CD4-positive, CD25-positive, alpha-beta regulatory T cell (primary cell): Measurements from ENCODE around the gene MOBP. TPM values are rescaled to one million over a fixed set of nuclear protein-coding genes. Genes with fewer than 3 reads are reported as not detected.

Experiments
- ATAC-seq, 2 donors: fragments of 150-1000 bp; cut with Tn5 transposase; one replicate each; pipeline ENCODE4 v1.10.0; 2021; ENCODE audit warnings: low read depth in 2 of 2, moderate number of reproducible peaks in 2 of 2, moderate library complexity in 1 of 2
- DNase-seq, 3 donors: peaks; one replicate each; pipeline versions ENCODE4 v3.0.0 to v3.0.0-alpha.2; 2012 to 2022; ENCODE audit warnings: mixed read lengths in 1 of 3
- H3K27ac ChIP-seq: one replicate; pipeline ENCODE4 v1.7.0; 2013; ENCODE audit warnings: mild to moderate bottlenecking, low read length; ENCODE audit not compliant: insufficient read depth, poor library complexity, severe bottlenecking
- H3K27me3 ChIP-seq: one replicate; pipeline ENCODE4 v1.7.0; 2013; ENCODE audit warnings: low read length; ENCODE audit not compliant: control insufficient read depth, insufficient read depth
- H3K36me3 ChIP-seq: one replicate; pipeline ENCODE4 v1.7.0; 2013; ENCODE audit warnings: mild to moderate bottlenecking, low read length, moderate library complexity; ENCODE audit not compliant: control insufficient read depth, insufficient read depth
- H3K4me1 ChIP-seq: 2 replicates; pipeline ENCODE4 v1.7.0; 2013; ENCODE audit warnings: mild to moderate bottlenecking, low read length; ENCODE audit not compliant: insufficient read depth, control insufficient read depth, poor library complexity, severe bottlenecking
- H3K4me3 ChIP-seq: one replicate; pipeline ENCODE4 v1.7.0; 2013; ENCODE audit warnings: low read depth, mild to moderate bottlenecking, low read length, moderate library complexity
- H3K9me3 ChIP-seq, 2 experiments: 1 replicate in 1 of 2; 2 replicates in 1 of 2; pipeline ENCODE4 v1.7.0; 2013; ENCODE audit warnings: low read length in 2 of 2, mild to moderate bottlenecking in 1 of 2, moderate library complexity in 1 of 2; ENCODE audit not compliant: control insufficient read depth in 2 of 2
- H3K27ac Mint-ChIP-seq, 3 donors: one replicate each; pipeline ENCODE4 v1.8.0; 2020 to 2022; ENCODE audit warnings: mild to moderate bottlenecking in 3 of 3, mixed read lengths in 3 of 3, moderate library complexity in 2 of 3
- H3K27me3 Mint-ChIP-seq: one replicate; pipeline ENCODE4 v1.8.0; 2022; ENCODE audit warnings: mild to moderate bottlenecking, mixed read lengths
- H3K36me3 Mint-ChIP-seq: one replicate; pipeline ENCODE4 v1.8.0; 2020; ENCODE audit warnings: mixed read lengths
- H3K4me1 Mint-ChIP-seq, 4 donors: one replicate each; pipeline ENCODE4 v1.8.0; 2020 to 2022; ENCODE audit warnings: mixed read lengths in 4 of 4, mild to moderate bottlenecking in 1 of 4
- H3K4me3 Mint-ChIP-seq, 4 donors: one replicate each; pipeline ENCODE4 v1.8.0; 2020 to 2022; ENCODE audit warnings: mild to moderate bottlenecking in 4 of 4, mixed read lengths in 4 of 4, moderate library complexity in 3 of 4
- H3K9me3 Mint-ChIP-seq, 7 donors: one replicate each; pipeline ENCODE4 v1.8.0; 2020 to 2022; ENCODE audit warnings: mixed read lengths in 7 of 7, mild to moderate bottlenecking in 3 of 7, moderate library complexity in 2 of 7
- polyA plus RNA-seq, 4 donors: library from polyadenylated mRNA; unstranded; fragments of 300-500 nt; fragmentation: Illumina TruSeq; gene quantifications; one replicate each; pipeline ENCODE4 v1.2.3, GENCODE V29; 2021
- total RNA-seq: library from RNA; stranded (reverse); gene quantifications from one replicate; pipeline ENCODE4 v1.2.3, GENCODE V29; 2022

Gene MOBP
- total and polyA plus RNA-seq, 5 donors from 2014 or later: not detected

DNA sequence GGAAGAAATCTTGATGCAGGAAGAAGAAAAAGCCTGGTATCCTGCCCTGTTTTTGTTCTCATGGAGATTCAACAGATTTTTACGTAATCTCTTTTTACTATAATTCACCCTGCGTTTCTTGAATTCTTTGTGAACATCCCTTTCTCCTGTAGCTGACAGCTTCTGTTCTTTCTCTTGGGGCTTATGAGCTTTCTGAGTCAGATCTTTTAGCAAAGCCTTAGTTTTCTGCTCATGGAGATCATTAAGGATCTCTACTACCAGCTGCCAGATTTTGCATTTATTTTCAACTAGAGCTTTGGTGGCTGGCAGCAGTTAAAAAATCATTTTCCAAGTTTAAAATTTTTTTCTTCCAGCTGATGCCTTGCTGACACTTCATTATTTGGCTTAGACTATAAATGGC is 51.6 kb downstream of the MOBP start:
- Histone ChIP-seq H3K4me3 (no peak overlapping the region), H3K27me3 (peaks cover 16% of the 10 kb centered on the region), H3K9me3 (peaks cover 5 to 7% of the 10 kb centered on the region in 2 experiments), H3K36me3 (no peaks in the 10 kb centered on the region), H3K4me1 (no peaks in the 10 kb centered on the region), H3K27ac (no peak overlapping the region)
- Mint-ChIP-seq H3K36me3 (no peaks in the 10 kb centered on the region), H3K27ac (no peak overlapping the region), H3K4me3 (no peak overlapping the region), H3K27me3 (peaks cover 18% of the 10 kb centered on the region), H3K9me3 (peaks cover 0 to 4% (median 0%) of the 10 kb centered on the region in 7 donors), H3K4me1 (no peaks in the 10 kb centered on the region)
- ATAC-seq (no peak), DNase-seq (no peak)

DNA sequence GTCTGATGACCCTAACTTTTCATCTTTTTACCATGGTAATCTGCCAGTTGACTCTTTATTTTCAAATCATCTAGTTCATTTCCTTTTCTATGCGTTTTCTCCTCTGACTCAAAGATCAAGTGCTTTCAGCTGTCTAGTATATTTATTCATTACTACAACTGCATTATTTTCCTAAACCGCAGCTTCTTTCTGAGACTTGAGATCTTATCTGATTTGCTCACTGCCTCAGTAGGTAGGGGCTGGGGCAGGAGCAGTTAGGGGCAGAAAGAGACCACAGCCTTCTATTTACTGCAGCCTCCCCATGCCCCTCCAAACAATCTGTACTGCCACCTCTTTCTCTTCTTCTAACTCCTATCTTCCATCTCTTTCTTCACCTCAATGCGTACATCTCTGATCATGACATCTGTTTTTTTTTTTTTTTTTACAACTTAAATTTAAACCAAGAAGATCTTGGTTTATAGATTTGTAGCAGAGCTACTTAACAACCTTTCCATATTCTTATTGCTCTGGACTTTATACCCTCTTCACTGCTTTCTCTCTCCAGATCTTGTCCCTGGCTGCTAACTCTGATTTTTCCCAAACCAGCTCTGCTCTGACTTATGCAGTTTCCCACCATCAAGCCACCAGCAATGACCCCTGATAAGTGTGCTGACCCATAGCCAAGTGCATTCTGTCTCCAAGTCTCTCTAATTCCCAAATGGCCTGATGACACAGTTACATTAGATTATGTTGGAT is 52.2 kb downstream of the MOBP start:
- Mint-ChIP-seq H3K4me3 (no peak overlapping the region), H3K9me3 (peaks cover 0 to 9% (median 3%) of the 10 kb centered on the region in 7 donors), H3K4me1 (no peaks in the 10 kb centered on the region), H3K27ac (no peak overlapping the region), H3K27me3 (peaks cover 18% of the 10 kb centered on the region), H3K36me3 (no peaks in the 10 kb centered on the region)
- Histone ChIP-seq H3K4me3 (no peak overlapping the region), H3K9me3 (peaks cover 10 to 11% of the 10 kb centered on the region in 2 experiments), H3K36me3 (no peaks in the 10 kb centered on the region), H3K4me1 (no peaks in the 10 kb centered on the region), H3K27ac (no peak overlapping the region), H3K27me3 (peaks cover 16% of the 10 kb centered on the region)
- no peak for ATAC-seq
- DNase-seq: no peak

DNA sequence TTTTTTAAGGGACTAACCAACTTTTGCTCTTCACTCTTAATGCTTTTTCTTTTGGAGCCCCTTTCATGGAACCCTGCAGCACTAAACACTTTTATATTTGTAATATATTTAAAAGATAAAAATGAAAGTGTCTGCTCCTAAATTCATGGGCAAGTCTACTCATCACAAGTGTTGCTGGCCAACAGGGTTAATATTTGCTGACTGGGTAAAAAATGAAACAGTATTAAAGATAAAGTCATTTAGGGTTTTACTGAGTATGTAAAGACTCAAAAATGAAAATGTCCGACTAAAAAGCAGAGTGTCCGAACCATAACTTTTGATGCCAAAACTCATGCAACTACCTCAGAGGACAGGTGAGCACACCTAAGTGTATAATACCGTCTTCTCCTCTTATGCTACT is 54.0 kb downstream of the MOBP start:
- Histone ChIP-seq H3K4me1 (no peaks in the 10 kb centered on the region), H3K36me3 (no peaks in the 10 kb centered on the region), H3K27ac (no peak overlapping the region), H3K4me3 (no peak overlapping the region), H3K9me3 (peaks cover 10 to 13% of the 10 kb centered on the region in 2 experiments), H3K27me3 (peaks cover 16% of the 10 kb centered on the region)
- ATAC-seq (no peak), DNase-seq (no peak)
- H3K27ac Mint-ChIP-seq: no peak overlapping the region
- peaks cover 23% of the 10 kb centered on the region for H3K27me3 Mint-ChIP-seq
- H3K36me3 Mint-ChIP-seq: no peaks in the 10 kb centered on the region
- no peak overlapping the region for H3K4me3 Mint-ChIP-seq
- no peaks in the 10 kb centered on the region for H3K4me1 Mint-ChIP-seq
- H3K9me3 Mint-ChIP-seq: peaks cover 0 to 16% (median 4%) of the 10 kb centered on the region in 7 donors

DNA sequence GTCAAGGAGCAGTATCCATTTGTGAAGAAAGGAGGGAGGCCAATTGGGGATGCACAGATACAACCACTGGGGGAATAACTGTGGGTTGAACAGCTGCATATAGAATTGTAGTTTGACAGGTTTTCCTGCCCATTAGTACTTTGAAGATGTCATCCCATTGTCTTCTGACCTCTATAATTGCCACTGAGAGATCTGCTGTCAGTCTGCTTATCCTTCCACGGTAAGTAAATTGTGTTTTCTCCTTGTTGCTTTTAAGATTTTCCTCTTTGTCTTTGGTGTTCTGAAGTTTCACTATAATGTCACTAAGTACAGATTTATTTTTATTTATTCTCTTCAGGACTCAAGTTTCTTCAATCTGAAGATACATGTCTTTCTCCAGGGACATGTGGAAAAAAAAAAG is 56.6 kb downstream of the MOBP start:
- H3K36me3 ChIP-seq: no peaks in the 10 kb centered on the region
- DNase-seq (no peak), ATAC-seq (no peak)
- Mint-ChIP-seq H3K27ac (peak overlapping the region in 1 of 3 donors; percentile 9), H3K36me3 (no peaks in the 10 kb centered on the region), H3K9me3 (peaks cover 0 to 16% (median 6%) of the 10 kb centered on the region in 7 donors), H3K4me3 (no peak overlapping the region), H3K4me1 (no peaks in the 10 kb centered on the region), H3K27me3 (peaks cover 16% of the 10 kb centered on the region)
- peaks cover 10 to 13% of the 10 kb centered on the region in 2 experiments for H3K9me3 ChIP-seq
- H3K27ac ChIP-seq: no peak overlapping the region
- no peak overlapping the region for H3K4me3 ChIP-seq
- no peaks in the 10 kb centered on the region for H3K4me1 ChIP-seq
- H3K27me3 ChIP-seq: peaks cover 7% of the 10 kb centered on the region

DNA sequence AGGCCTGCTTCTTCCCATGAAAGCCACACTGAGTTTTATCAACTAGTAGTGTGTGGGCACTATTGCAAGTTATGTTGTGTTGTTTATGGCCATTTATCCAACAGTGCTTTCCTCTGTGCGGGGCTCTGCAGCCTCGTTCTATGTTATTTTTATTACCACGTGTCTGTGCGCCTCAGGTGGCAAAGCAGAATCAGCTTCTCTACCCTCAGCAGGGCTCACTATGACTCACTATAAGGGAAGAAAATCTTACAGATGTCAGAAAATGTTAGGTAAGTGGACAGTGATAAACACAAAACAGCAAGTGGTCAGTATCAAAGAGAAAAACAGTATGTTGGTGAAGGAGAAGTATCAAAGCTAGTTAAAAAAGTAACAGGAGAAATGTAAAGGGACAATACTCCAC is 61.4 kb downstream of the MOBP start:
- Histone ChIP-seq H3K27me3 (peaks cover 4% of the 10 kb centered on the region), H3K4me1 (no peaks in the 10 kb centered on the region), H3K9me3 (peaks cover 8 to 9% of the 10 kb centered on the region in 2 experiments), H3K4me3 (no peak overlapping the region), H3K27ac (no peak overlapping the region), H3K36me3 (no peaks in the 10 kb centered on the region)
- Mint-ChIP-seq H3K9me3 (peaks cover 0 to 12% (median 6%) of the 10 kb centered on the region in 7 donors), H3K4me1 (no peaks in the 10 kb centered on the region), H3K36me3 (no peaks in the 10 kb centered on the region), H3K4me3 (no peak overlapping the region), H3K27ac (no peak overlapping the region), H3K27me3 (peaks cover 11% of the 10 kb centered on the region)
- DNase-seq (no peak), ATAC-seq (no peak)

DNA sequence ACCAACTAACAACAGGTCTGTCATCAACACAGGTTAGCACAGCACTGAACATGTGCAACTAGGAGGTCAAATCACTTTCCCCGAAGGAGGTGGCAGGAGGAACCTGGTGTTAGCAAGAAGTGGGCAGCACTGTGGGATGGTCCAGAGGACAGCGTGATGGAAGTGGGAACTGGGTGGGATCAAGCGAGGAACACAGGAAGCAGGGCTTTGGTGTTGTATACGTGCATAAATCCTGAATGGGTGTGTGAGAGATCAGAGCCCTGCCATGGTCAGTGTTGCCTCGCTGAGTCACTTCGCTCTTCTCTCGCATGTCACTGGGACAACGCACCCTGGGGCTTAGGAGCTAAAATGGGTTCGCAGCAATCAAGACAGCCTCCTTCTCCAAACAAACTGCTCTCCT is 62.1 kb downstream of the MOBP start:
- no peak overlapping the region for H3K27ac ChIP-seq
- ATAC-seq (no peak), DNase-seq (no peak)
- no peaks in the 10 kb centered on the region for H3K36me3 ChIP-seq
- peaks cover 4% of the 10 kb centered on the region for H3K27me3 ChIP-seq
- Mint-ChIP-seq H3K36me3 (no peaks in the 10 kb centered on the region), H3K27me3 (peaks cover 17% of the 10 kb centered on the region), H3K4me1 (no peaks in the 10 kb centered on the region), H3K27ac (no peak overlapping the region), H3K9me3 (peaks cover 0 to 7% (median 4%) of the 10 kb centered on the region in 7 donors), H3K4me3 (no peak overlapping the region)
- H3K4me1 ChIP-seq: no peaks in the 10 kb centered on the region
- H3K4me3 ChIP-seq: no peak overlapping the region
- H3K9me3 ChIP-seq: peaks cover under 1 to 4% of the 10 kb centered on the region in 2 experiments

DNA sequence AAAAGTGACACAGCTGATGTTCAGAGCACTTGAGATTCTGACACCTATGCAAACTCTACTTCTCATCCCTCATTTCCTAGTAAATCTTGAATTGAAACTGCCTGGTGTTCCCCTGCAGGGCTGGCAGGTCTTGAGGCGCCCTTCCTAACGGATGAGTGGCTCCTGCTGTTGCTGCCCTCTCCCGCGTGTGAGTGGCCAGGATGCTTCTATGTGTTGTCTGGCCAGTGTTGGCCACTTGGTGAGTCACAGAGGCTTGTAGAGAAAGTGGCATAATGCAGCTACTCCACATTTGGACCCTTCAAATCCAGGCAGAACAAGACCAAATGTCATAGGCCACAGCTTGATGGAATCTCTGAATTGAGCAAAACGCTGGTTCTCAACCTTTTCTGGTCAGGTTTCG is 63.6 kb downstream of the MOBP start:
- Mint-ChIP-seq H3K4me1 (no peaks in the 10 kb centered on the region), H3K9me3 (peaks cover 0 to 5% (median 0%) of the 10 kb centered on the region in 7 donors), H3K27ac (no peak overlapping the region), H3K27me3 (peaks cover 19% of the 10 kb centered on the region), H3K36me3 (no peaks in the 10 kb centered on the region), H3K4me3 (no peak overlapping the region)
- Histone ChIP-seq H3K27ac (no peak overlapping the region), H3K9me3 (no peaks in the 10 kb centered on the region), H3K4me3 (no peak overlapping the region), H3K36me3 (no peaks in the 10 kb centered on the region), H3K4me1 (no peaks in the 10 kb centered on the region), H3K27me3 (peaks cover 4% of the 10 kb centered on the region)
- ATAC-seq (no peak), DNase-seq (no peak)

DNA sequence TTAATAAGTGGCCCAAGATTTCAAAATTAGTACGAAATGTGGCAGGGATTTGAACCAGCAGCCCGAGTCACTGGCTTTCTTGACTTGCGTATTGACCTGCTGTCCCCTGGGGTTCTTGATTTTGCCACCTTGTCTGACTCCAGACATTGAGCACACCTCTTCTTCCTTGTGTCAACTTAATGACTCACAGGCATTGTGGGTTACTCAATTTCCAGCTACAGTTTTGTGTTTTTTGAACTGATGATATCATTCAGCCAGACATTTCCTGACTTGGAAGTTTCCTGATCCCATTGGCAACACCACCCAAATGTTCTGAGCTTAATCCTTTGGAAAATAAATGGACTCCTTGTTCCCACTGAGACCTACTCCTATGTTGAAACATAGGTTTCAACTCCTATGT is 64.2 kb downstream of the MOBP start:
- H3K4me1 Mint-ChIP-seq: no peaks in the 10 kb centered on the region
- ATAC-seq: no peak
- no peak overlapping the region for H3K27ac Mint-ChIP-seq
- H3K27me3 Mint-ChIP-seq: peaks cover 19% of the 10 kb centered on the region
- Histone ChIP-seq H3K9me3 (no peaks in the 10 kb centered on the region), H3K4me1 (no peaks in the 10 kb centered on the region), H3K27ac (no peak overlapping the region), H3K27me3 (peaks cover 4% of the 10 kb centered on the region), H3K4me3 (no peak overlapping the region), H3K36me3 (no peaks in the 10 kb centered on the region)
- DNase-seq: no peak
- H3K4me3 Mint-ChIP-seq: no peak overlapping the region
- H3K36me3 Mint-ChIP-seq: no peaks in the 10 kb centered on the region
- peaks cover 0 to 5% (median 0%) of the 10 kb centered on the region in 7 donors for H3K9me3 Mint-ChIP-seq
